Measurements from ENCODE around the gene HIBCH.
"Not testable (repeated sequence)": the region's sequence is repeated elsewhere in the genome, so short reads cannot be mapped to it uniquely, and the experiment has no call there.

Gene HIBCH

GRCh38 chr2:190250421-190250820, 69.2 kb downstream of the HIBCH start:
- DNase-seq, result no peak

- no peak for DNase-seq
Measured at GRCh38 chr2:190235551-190236075, 84.0 kb downstream of the HIBCH start.

GRCh38 chr2:190235101-190235500, 84.5 kb downstream of the HIBCH start:
- no peak for DNase-seq

GRCh38 chr2:190223989-190224388, 95.6 kb downstream of the HIBCH start:
- DNase-seq, result not testable (repeated sequence)

- DNase-seq, result not testable (repeated sequence)
Measured at GRCh38 chr2:190222745-190223144, 96.9 kb downstream of the HIBCH start.

GRCh38 chr2:190221429-190221828, 98.2 kb downstream of the HIBCH start:
- no peak for DNase-seq

- DNase-seq, result no peak
Measured at GRCh38 chr2:190219186-190219585, 100.4 kb downstream of the HIBCH start.

- no peak for DNase-seq
Measured at GRCh38 chr2:190217616-190218015, 102.0 kb downstream of the HIBCH start.

- DNase-seq, result peak in 10 of 56 donors; percentile 3 to 30 (median 6)
Measured at GRCh38 chr2:190216829-190217228, 102.8 kb downstream of the HIBCH start.

- DNase-seq, result no peak
Measured at GRCh38 chr2:190215620-190216019, 104.0 kb downstream of the HIBCH start.

- DNase-seq, result no peak
Measured at GRCh38 chr2:190214426-190215194, 105.0 kb downstream of the HIBCH start.

GRCh38 chr2:190213441-190214335, 105.9 kb downstream of the HIBCH start:
- DNase-seq, result no peak

GRCh38 chr2:190210471-190210870, 109.2 kb downstream of the HIBCH start:
- DNase-seq, result no peak

GRCh38 chr2:190209559-190209958, 110.1 kb downstream of the HIBCH start:
- no peak for DNase-seq

GRCh38 chr2:190207930-190208329, 111.7 kb downstream of the HIBCH start:
- DNase-seq, result no peak

- no peak for DNase-seq
Measured at GRCh38 chr2:190205657-190206056, 114.0 kb downstream of the HIBCH start.

- no peak for DNase-seq
Measured at GRCh38 chr2:190202604-190203003, 117.0 kb downstream of the HIBCH start.

GRCh38 chr2:190202018-190202417, 117.6 kb downstream of the HIBCH start:
- DNase-seq, result no peak

GRCh38 chr2:190200603-190201002, 119.0 kb downstream of the HIBCH start:
- DNase-seq, result no peak

- no peak for DNase-seq
Measured at GRCh38 chr2:190199530-190199929, 120.1 kb downstream of the HIBCH start.

GRCh38 chr2:190199109-190199508, 120.5 kb downstream of the HIBCH start:
- no peak for DNase-seq

GRCh38 chr2:190197143-190197720, 122.4 kb downstream of the HIBCH start:
- DNase-seq, result no peak
